ENCODE results near the gene TMEM140. TPM values are rescaled to one million over a fixed set of nuclear protein-coding genes. Genes with fewer than 3 reads are reported as not detected.
"Not testable (repeated sequence)": the region's sequence is repeated elsewhere in the genome, so short reads cannot be mapped to it uniquely, and the experiment has no call there.

Gene TMEM140
- total RNA-seq, 3 donors from 2014 or later (not counting 1 experiment from before 2014, with no cell fraction given), result 60.0 to 81.7 (median 76.9) TPM

GRCh38 chr7:135211179-135211945 is 63.5 kb downstream of the TMEM140 start, which contains the start of gene WDR91:
TSS of gene WDR91 (minus strand) at chr7:135211526. CDS start at chr7:135211502, 24 bp downstream.
- Mint-ChIP-seq H3K27me3 (ENCODE audit: low read depth in 2 of 2) (peaks cover 0 to 3% of the 10 kb centered on the region in 2 donors), H3K4me3 (peak within 1 kb of the TSS; percentile 99), H3K36me3 (no peaks in the 10 kb centered on the region), H3K27ac (peak within 1 kb of the TSS; percentile 91 to 95), H3K9me3 (no peaks in the 10 kb centered on the region), H3K4me1 (peaks cover 17 to 35% of the 10 kb centered on the region in 2 donors)
- H3K4me3 ChIP-seq (ENCODE audit: low read length), result peak within 1 kb of the TSS; percentile 88
- ATAC-seq (peak; percentile 93 to 99 (median 94)), DNase-seq (peak; percentile 89 to 97)
- H3K4me1 ChIP-seq (ENCODE audit: control insufficient read depth, insufficient read depth, low read length), result peaks cover 26% of the 10 kb centered on the region
- TF ChIP-seq CTCF (IDR thresholded peaks at IDR 0.05), result no peak
- intact Hi-C loops (cut with micrococcal nuclease), result loop anchor here (2.0 to 5.0 kb wide), 3 partner anchors 39 to 296 kb away; partner anchors contain the start of gene CYREN
- under 1% methylated on average over 82 of the region's 82 CpGs for WGBS (ENCODE audit: insufficient coverage)
- peak within 1 kb of the TSS; percentile 87 for H3K27ac ChIP-seq (ENCODE audit: low read length)
- peaks cover 3% of the 10 kb centered on the region for H3K36me3 ChIP-seq (ENCODE audit: control insufficient read depth, insufficient read depth, low read length)
- no peaks in the 10 kb centered on the region for H3K27me3 ChIP-seq (ENCODE audit: control insufficient read depth, insufficient read depth, low read length)
- H3K9me3 ChIP-seq (ENCODE audit: control insufficient read depth, insufficient read depth, low read length), result no peaks in the 10 kb centered on the region

- not testable (repeated sequence) for H3K27me3 Mint-ChIP-seq (ENCODE audit: low read depth in 2 of 2)
Measured at GRCh38 chr7:135211946-135212685, 64.2 kb downstream of the TMEM140 start.

GRCh38 chr7:135213831-135214230 is 66.0 kb downstream of the TMEM140 start:
- TF ChIP-seq CTCF (IDR thresholded peaks at IDR 0.05), result no peak
- intact Hi-C loops (cut with micrococcal nuclease), result loop anchor here (5.0 kb wide), 2 partner anchors 42 to 293 kb away; partner anchors contain the start of gene CYREN
- 85% methylated on average over 2 of the region's 2 CpGs for WGBS (ENCODE audit: insufficient coverage)
- Histone ChIP-seq H3K4me1 (ENCODE audit: control insufficient read depth, insufficient read depth, low read length) (peaks cover 16% of the 10 kb centered on the region), H3K4me3 (ENCODE audit: low read length) (no peak overlapping the region), H3K27me3 (ENCODE audit: control insufficient read depth, insufficient read depth, low read length) (no peaks in the 10 kb centered on the region), H3K27ac (ENCODE audit: low read length) (no peak overlapping the region), H3K36me3 (ENCODE audit: control insufficient read depth, insufficient read depth, low read length) (no peaks in the 10 kb centered on the region), H3K9me3 (ENCODE audit: control insufficient read depth, insufficient read depth, low read length) (no peaks in the 10 kb centered on the region)
- DNase-seq (no peak), ATAC-seq (no peak)
- H3K27ac Mint-ChIP-seq, result no peak overlapping the region
- H3K36me3 Mint-ChIP-seq, result no peaks in the 10 kb centered on the region
- H3K9me3 Mint-ChIP-seq, result no peaks in the 10 kb centered on the region
- H3K27me3 Mint-ChIP-seq (ENCODE audit: low read depth in 2 of 2), result peaks cover 6 to 8% of the 10 kb centered on the region in 2 donors
- peaks cover 11 to 14% of the 10 kb centered on the region in 2 donors for H3K4me1 Mint-ChIP-seq
- H3K4me3 Mint-ChIP-seq, result peak overlapping the region; percentile 25

More at GRCh38 chr7:135211946-135212685, 64.2 kb downstream of the TMEM140 start:
- H3K4me1 ChIP-seq (ENCODE audit: control insufficient read depth, insufficient read depth, low read length), result peaks cover 24% of the 10 kb centered on the region
- intact Hi-C loops (cut with micrococcal nuclease), result loop anchor here (2.0 to 5.0 kb wide), 3 partner anchors 40 to 295 kb away; partner anchors contain the start of gene CYREN
- H3K9me3 ChIP-seq (ENCODE audit: control insufficient read depth, insufficient read depth, low read length); H3K36me3 Mint-ChIP-seq; H3K9me3 Mint-ChIP-seq; H3K36me3 ChIP-seq (ENCODE audit: control insufficient read depth, insufficient read depth, low read length); DNase-seq; ATAC-seq; H3K27me3 ChIP-seq (ENCODE audit: control insufficient read depth, insufficient read depth, low read length): not testable (repeated sequence)
- WGBS (ENCODE audit: insufficient coverage), result 50% methylated on average over 22 of the region's 30 CpGs
- Mint-ChIP-seq H3K4me3 (peak overlapping the region; percentile 99), H3K4me1 (peaks cover 17 to 31% of the 10 kb centered on the region in 2 donors), H3K27ac (peak overlapping the region; percentile 91 to 95)
- peak overlapping the region; percentile 80 for H3K27ac ChIP-seq (ENCODE audit: low read length)
- H3K4me3 ChIP-seq (ENCODE audit: low read length), result peak overlapping the region; percentile 88

GRCh38 chr7:135215180-135215579 is 67.3 kb downstream of the TMEM140 start:
- Histone ChIP-seq H3K9me3 (ENCODE audit: control insufficient read depth, insufficient read depth, low read length) (no peaks in the 10 kb centered on the region), H3K27ac (ENCODE audit: low read length) (no peak overlapping the region), H3K4me1 (ENCODE audit: control insufficient read depth, insufficient read depth, low read length) (peaks cover 15% of the 10 kb centered on the region), H3K27me3 (ENCODE audit: control insufficient read depth, insufficient read depth, low read length) (no peaks in the 10 kb centered on the region), H3K36me3 (ENCODE audit: control insufficient read depth, insufficient read depth, low read length) (no peaks in the 10 kb centered on the region), H3K4me3 (ENCODE audit: low read length) (no peak overlapping the region)
- Mint-ChIP-seq H3K27me3 (ENCODE audit: low read depth in 2 of 2) (peaks cover 6 to 16% of the 10 kb centered on the region in 2 donors), H3K27ac (no peak overlapping the region), H3K9me3 (no peaks in the 10 kb centered on the region), H3K36me3 (no peaks in the 10 kb centered on the region), H3K4me3 (no peak overlapping the region), H3K4me1 (peaks cover 5 to 14% of the 10 kb centered on the region in 2 donors)
- 91% methylated on average over 4 of the region's 4 CpGs for WGBS (ENCODE audit: insufficient coverage)
- intact Hi-C loops (cut with micrococcal nuclease), result no loop called here
- ATAC-seq, result no peak
- no peak for DNase-seq
- TF ChIP-seq CTCF (IDR thresholded peaks at IDR 0.05), result no peak

Data from natural killer cell (primary cell).